Activated CD4-positive, alpha-beta memory T cell treated with anti-CD3 and anti-CD28 coated beads for 36 hours (primary cell): ENCODE results near the gene HSCB. TPM values are rescaled to one million over a fixed set of nuclear protein-coding genes. Genes with fewer than 3 reads are reported as not detected.
"Not testable (repeated sequence)": the region's sequence is repeated elsewhere in the genome, so short reads cannot be mapped to it uniquely, and the experiment has no call there.

Experiments
- CTCF ChIA-PET: fragments of 350-600 bp; sonication (Branson Sonifier 250); formaldehyde crosslinking; loops from one replicate; lab custom pipeline; 2021; ENCODE audit warnings: antibody characterized with exemption, inconsistent platforms; lab: Charles Lee
- POLR2A ChIA-PET: fragments of 350-600 bp; sonication (Branson Sonifier 250); formaldehyde crosslinking; loops from one replicate; lab custom pipeline; 2021; ENCODE audit warnings: antibody characterized with exemption; lab: Charles Lee
- DNase-seq: peaks from one replicate; pipeline ENCODE4 v3.0.0-alpha.2; 2020
- H3K27ac Mint-ChIP-seq: one replicate; pipeline ENCODE4 v1.8.0; 2021; ENCODE audit warnings: mixed read lengths
- H3K27me3 Mint-ChIP-seq: one replicate; pipeline ENCODE4 v1.8.0; 2021; ENCODE audit warnings: mixed read lengths
- H3K36me3 Mint-ChIP-seq: one replicate; pipeline ENCODE4 v1.8.0; 2021; ENCODE audit warnings: mixed read lengths
- H3K4me1 Mint-ChIP-seq: one replicate; pipeline ENCODE4 v1.8.0; 2021; ENCODE audit warnings: low read depth, mixed read lengths
- H3K4me3 Mint-ChIP-seq: one replicate; pipeline ENCODE4 v1.8.0; 2021; ENCODE audit warnings: mild to moderate bottlenecking, mixed read lengths
- H3K9me3 Mint-ChIP-seq: one replicate; pipeline ENCODE4 v1.8.0; 2021; ENCODE audit warnings: mixed read lengths
- intact Hi-C: fragments of 100-400 bp; cut with micrococcal nuclease; formaldehyde crosslinking; loops from one replicate; pipeline ENCODE4 v1.15.1; 2023
- total RNA-seq, 2 experiments: library from RNA; stranded (reverse); gene quantifications; one replicate each; pipeline ENCODE4 v1.2.3, GENCODE V29; 2021

HSCB gene
- 10 to 100 TPM; 16.5 to 18.1 TPM for total RNA-seq

- peak within 1 kb of the TSS; percentile 87 for H3K4me3 Mint-ChIP-seq
- H3K4me1 Mint-ChIP-seq: peaks cover 31% of the 10 kb centered on the region
- H3K27me3 Mint-ChIP-seq: no peaks in the 10 kb centered on the region
- no peaks in the 10 kb centered on the region for H3K9me3 Mint-ChIP-seq
- intact Hi-C loops: loop anchor here (1.0 to 5.0 kb wide), 8 partner anchors 31 to 1025 kb away; partner anchors contain the start of genes EWSR1, PITPNB, UQCR10 and ZMAT5
- ChIA-PET CTCF (interaction anchor here (0.8 kb wide), 1 partner anchor 31 kb away, joined by 4 read pairs; the partner anchor contains the start of gene CCDC117), POLR2A (interaction anchor here (1.2 to 1.7 kb wide), 5 partner anchors 13 to 72 kb away, joined by 3 to 21 read pairs (median 3); partner anchors contain the start of gene XBP1)
- peak within 1 kb of the TSS; percentile 84 for H3K27ac Mint-ChIP-seq
- DNase-seq: peak; percentile 99
- H3K36me3 Mint-ChIP-seq: peaks cover 28% of the 10 kb centered on the region
Measured at GRCh38 chr22:28741785-28742561, at the start of gene HSCB, which contains the start of gene CHEK2. TSS of gene HSCB (plus strand) at chr22:28742039. CDS start at chr22:28742096, 57 bp downstream. TSS of gene CHEK2 (minus strand) at chr22:28741820. CDS start at chr22:28734721, 7,099 bp downstream.

- CTCF ChIA-PET, H3K4me3 Mint-ChIP-seq, H3K27me3 Mint-ChIP-seq, DNase-seq, H3K9me3 Mint-ChIP-seq, intact Hi-C loops, H3K4me1 Mint-ChIP-seq, H3K27ac Mint-ChIP-seq, POLR2A ChIA-PET: not testable (repeated sequence)
- peaks cover 18% of the 10 kb centered on the region for H3K36me3 Mint-ChIP-seq
Measured at GRCh38 chr22:28693041-28693760, 48.6 kb upstream of the HSCB start.

- H3K27ac Mint-ChIP-seq: no peak overlapping the region
- intact Hi-C loops: no loop called here
- H3K4me1 Mint-ChIP-seq: no peaks in the 10 kb centered on the region
- ChIA-PET POLR2A (no interaction called here), CTCF (no interaction called here)
- H3K36me3 Mint-ChIP-seq: peaks cover 13% of the 10 kb centered on the region
- no peaks in the 10 kb centered on the region for H3K9me3 Mint-ChIP-seq
- H3K27me3 Mint-ChIP-seq: no peaks in the 10 kb centered on the region
- no peak overlapping the region for H3K4me3 Mint-ChIP-seq
- no peak for DNase-seq
Measured at GRCh38 chr22:28702891-28703290, 38.9 kb upstream of the HSCB start.

GRCh38 chr22:28703436-28703835 lies 38.4 kb upstream of the HSCB start:
- CTCF ChIA-PET: no interaction called here
- no peak for DNase-seq
- POLR2A ChIA-PET: no interaction called here
- Mint-ChIP-seq H3K27me3 (no peaks in the 10 kb centered on the region), H3K4me3 (no peak overlapping the region), H3K9me3 (no peaks in the 10 kb centered on the region), H3K36me3 (peaks cover 13% of the 10 kb centered on the region), H3K27ac (no peak overlapping the region), H3K4me1 (no peaks in the 10 kb centered on the region)
- intact Hi-C loops: no loop called here

- intact Hi-C loops: no loop called here
- H3K4me1 Mint-ChIP-seq: peaks cover 3% of the 10 kb centered on the region
- no peaks in the 10 kb centered on the region for H3K9me3 Mint-ChIP-seq
- POLR2A ChIA-PET: no interaction called here
- no peak for DNase-seq
- H3K27me3 Mint-ChIP-seq: no peaks in the 10 kb centered on the region
- H3K4me3 Mint-ChIP-seq: no peak overlapping the region
- H3K27ac Mint-ChIP-seq: no peak overlapping the region
- CTCF ChIA-PET: no interaction called here
- peaks cover 17% of the 10 kb centered on the region for H3K36me3 Mint-ChIP-seq
Measured at GRCh38 chr22:28706845-28707244, 35.0 kb upstream of the HSCB start.

GRCh38 chr22:28710107-28710506 lies 31.7 kb upstream of the HSCB start:
- Mint-ChIP-seq H3K36me3 (peaks cover 24% of the 10 kb centered on the region), H3K9me3 (no peaks in the 10 kb centered on the region), H3K4me3 (no peak overlapping the region), H3K27ac (no peak overlapping the region), H3K4me1 (peaks cover 9% of the 10 kb centered on the region), H3K27me3 (no peaks in the 10 kb centered on the region)
- POLR2A ChIA-PET: no interaction called here
- DNase-seq: no peak
- CTCF ChIA-PET: interaction anchor here (0.9 to 1.1 kb wide), 2 partner anchors 108 to 144 kb away, joined by 3 read pairs; no protein-coding TSS in a partner anchor
- intact Hi-C loops: no loop called here

GRCh38 chr22:28710576-28711191 lies 31.2 kb upstream of the HSCB start:
- no peak for DNase-seq
- H3K27me3 Mint-ChIP-seq: no peaks in the 10 kb centered on the region
- no peak overlapping the region for H3K27ac Mint-ChIP-seq
- peaks cover 9% of the 10 kb centered on the region for H3K4me1 Mint-ChIP-seq
- ChIA-PET POLR2A (no interaction called here), CTCF (no interaction called here)
- H3K4me3 Mint-ChIP-seq: no peak overlapping the region
- no peaks in the 10 kb centered on the region for H3K9me3 Mint-ChIP-seq
- intact Hi-C loops: no loop called here
- peaks cover 24% of the 10 kb centered on the region for H3K36me3 Mint-ChIP-seq

GRCh38 chr22:28711341-28711740 lies 30.5 kb upstream of the HSCB start:
- CTCF ChIA-PET: no interaction called here
- peaks cover 24% of the 10 kb centered on the region for H3K36me3 Mint-ChIP-seq
- intact Hi-C loops: no loop called here
- H3K27ac Mint-ChIP-seq: no peak overlapping the region
- H3K27me3 Mint-ChIP-seq: no peaks in the 10 kb centered on the region
- DNase-seq: no peak
- H3K9me3 Mint-ChIP-seq: no peaks in the 10 kb centered on the region
- H3K4me3 Mint-ChIP-seq: no peak overlapping the region
- POLR2A ChIA-PET: no interaction called here
- H3K4me1 Mint-ChIP-seq: peaks cover 9% of the 10 kb centered on the region

- Mint-ChIP-seq H3K4me1 (peaks cover 9% of the 10 kb centered on the region), H3K36me3 (peaks cover 25% of the 10 kb centered on the region), H3K4me3 (no peak overlapping the region), H3K9me3 (no peaks in the 10 kb centered on the region), H3K27me3 (no peaks in the 10 kb centered on the region), H3K27ac (no peak overlapping the region)
- DNase-seq: no peak
- intact Hi-C loops: no loop called here
- CTCF ChIA-PET: interaction anchor here (1.1 kb wide), 1 partner anchor 117 kb away, joined by 3 read pairs; no protein-coding TSS in a partner anchor
- POLR2A ChIA-PET: no interaction called here
Measured at GRCh38 chr22:28711820-28712777, 29.7 kb upstream of the HSCB start.

- Mint-ChIP-seq H3K27ac (no peak overlapping the region), H3K36me3 (peaks cover 21% of the 10 kb centered on the region)
- CTCF ChIA-PET: interaction anchor here (1.1 kb wide), 1 partner anchor 141 kb away, joined by 3 read pairs; no protein-coding TSS in a partner anchor
Measured at GRCh38 chr22:28714043-28714628, 27.7 kb upstream of the HSCB start.

GRCh38 chr22:28715611-28716010 lies 26.2 kb upstream of the HSCB start:
- DNase-seq: no peak
- H3K4me1 Mint-ChIP-seq: peaks cover 9% of the 10 kb centered on the region
- CTCF ChIA-PET: no interaction called here
- intact Hi-C loops: no loop called here
- H3K9me3 Mint-ChIP-seq: no peaks in the 10 kb centered on the region
- H3K27ac Mint-ChIP-seq: no peak overlapping the region
- peaks cover 24% of the 10 kb centered on the region for H3K36me3 Mint-ChIP-seq
- POLR2A ChIA-PET: no interaction called here
- H3K4me3 Mint-ChIP-seq: no peak overlapping the region
- H3K27me3 Mint-ChIP-seq: no peaks in the 10 kb centered on the region

More at GRCh38 chr22:28714043-28714628, 27.7 kb upstream of the HSCB start:
- Mint-ChIP-seq H3K27me3 (no peaks in the 10 kb centered on the region), H3K9me3 (no peaks in the 10 kb centered on the region), H3K4me3 (no peak overlapping the region), H3K4me1 (peaks cover 9% of the 10 kb centered on the region)
- intact Hi-C loops: no loop called here
- POLR2A ChIA-PET: no interaction called here
- DNase-seq: no peak
